AML-193 (cell line): ENCODE results near the gene MGAT1.
"Not testable (repeated sequence)": the region's sequence is repeated elsewhere in the genome, so short reads cannot be mapped to it uniquely, and the experiment has no call there.

ENCODE experiments used
- DNase-seq, 2 experiments: peaks; one replicate each; lab custom pipeline; 2025; lab: John Stamatoyannopoulos, UW

MGAT1 gene

DNA sequence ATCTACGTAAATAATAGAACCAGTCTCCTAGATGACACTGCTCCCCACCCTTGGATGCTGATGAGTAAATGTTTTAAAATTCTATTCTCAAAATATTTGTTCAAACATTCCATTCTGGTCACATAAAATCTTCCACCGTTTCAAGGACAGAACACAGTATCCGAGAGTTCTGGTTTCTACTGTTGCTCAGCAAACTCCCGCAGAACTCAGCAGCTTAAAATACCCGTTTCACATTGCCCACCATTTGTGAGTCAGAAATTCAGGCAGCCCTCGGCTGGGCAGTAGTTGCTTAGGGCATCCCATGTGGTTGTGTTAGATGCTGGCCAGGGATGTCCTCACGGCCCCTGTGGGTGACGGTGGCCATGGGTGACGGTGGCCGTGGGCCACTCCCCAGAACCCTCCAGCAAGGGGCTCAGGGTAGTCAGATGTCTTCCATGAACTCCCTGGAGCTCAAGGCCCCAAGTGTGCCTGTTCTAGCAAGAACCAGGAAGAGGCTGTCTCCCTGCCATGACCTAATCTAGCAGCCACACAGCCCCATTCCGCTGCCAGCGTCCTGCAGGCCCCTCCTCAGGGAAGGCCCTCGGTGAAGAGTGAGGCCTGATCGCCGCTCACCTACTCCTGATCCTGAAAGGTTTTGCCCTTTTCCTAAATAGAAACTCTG, 17.4 kb downstream of the MGAT1 start:
- no peak for DNase-seq

DNA sequence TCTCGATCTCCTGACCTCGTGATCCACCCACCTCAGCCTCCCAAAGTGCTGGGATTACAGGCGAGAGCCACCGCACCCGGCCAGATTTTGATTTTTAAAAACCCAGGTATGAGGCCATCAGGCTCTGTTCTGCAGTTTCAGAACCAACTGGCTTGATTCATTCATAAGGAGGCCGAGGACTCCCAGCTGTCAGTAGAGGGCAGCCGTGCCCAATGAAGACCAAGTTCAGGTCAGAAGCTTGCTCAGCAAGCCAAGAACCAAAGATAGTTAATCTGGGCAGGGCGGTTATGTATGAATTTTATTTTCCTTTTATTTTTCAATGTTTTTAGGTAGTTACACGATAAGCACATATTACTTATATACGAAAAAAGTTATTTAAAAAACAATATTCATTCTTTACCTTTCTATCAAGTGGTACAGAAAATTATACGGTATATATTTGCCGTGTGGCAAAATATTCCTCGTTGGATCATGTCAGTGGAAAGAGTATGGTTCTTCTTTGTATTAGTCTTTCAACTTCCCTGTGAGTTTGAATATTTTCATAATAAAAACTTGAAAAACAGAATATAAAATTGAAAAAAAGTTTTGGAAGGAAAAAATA, 18.0 kb downstream of the MGAT1 start:
- peak; percentile 44 to 45 for DNase-seq

GRCh38 chr5:180783340-180784052, 19.1 kb downstream of the MGAT1 start:
- no peak for DNase-seq

DNA sequence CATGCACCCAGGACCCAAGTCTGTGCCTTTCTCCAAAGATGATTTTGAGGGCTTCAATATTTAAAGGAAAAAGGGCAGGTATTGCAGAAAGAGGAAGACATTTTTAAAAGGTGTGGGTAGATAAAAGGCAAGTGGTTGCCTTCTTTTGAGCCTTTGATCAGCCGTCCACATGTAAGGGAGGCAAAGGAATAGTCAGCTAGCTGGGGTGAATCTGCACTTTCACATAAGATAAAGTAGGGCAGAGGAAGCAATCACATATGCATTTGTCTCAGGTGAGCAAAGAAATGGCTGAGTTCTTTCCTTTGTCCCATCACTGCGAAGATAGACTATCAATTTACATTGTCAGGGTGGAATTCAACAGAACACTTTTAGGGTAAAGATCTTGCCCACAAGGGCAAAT, 19.9 kb downstream of the MGAT1 start:
- DNase-seq = no peak

- not testable (repeated sequence) for DNase-seq
These were observed 20.7 kb downstream of the MGAT1 start for GRCh38 chr5:180781900-180782326.

- DNase-seq = no peak
These were observed 22.5 kb downstream of the MGAT1 start for GRCh38 chr5:180779985-180780610.

GRCh38 chr5:180777475-180777874, 25.1 kb downstream of the MGAT1 start:
- DNase-seq = no peak

DNA sequence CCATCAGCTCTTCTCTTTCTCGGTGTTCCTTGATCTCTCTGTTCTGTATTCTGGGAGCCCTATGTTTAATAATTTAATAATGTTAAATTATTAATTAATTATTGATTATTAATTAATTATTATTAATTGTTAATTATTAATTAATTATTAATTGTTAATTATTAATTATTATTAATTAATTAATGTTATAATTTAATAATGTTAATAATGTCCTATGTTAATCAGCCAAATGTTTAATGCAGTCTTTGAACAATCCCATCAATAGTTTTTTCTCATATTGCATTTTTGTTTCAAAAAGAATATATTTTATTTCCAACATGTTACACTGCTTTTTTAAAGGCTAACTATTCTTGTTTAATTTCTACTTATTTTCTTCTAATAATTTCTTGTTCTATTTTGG, 26.2 kb downstream of the MGAT1 start:
- DNase-seq = no peak

GRCh38 chr5:180775624-180776023, 27.0 kb downstream of the MGAT1 start:
- DNase-seq = no peak

GRCh38 chr5:180771839-180772238, 30.8 kb downstream of the MGAT1 start:
- DNase-seq = no peak

DNA sequence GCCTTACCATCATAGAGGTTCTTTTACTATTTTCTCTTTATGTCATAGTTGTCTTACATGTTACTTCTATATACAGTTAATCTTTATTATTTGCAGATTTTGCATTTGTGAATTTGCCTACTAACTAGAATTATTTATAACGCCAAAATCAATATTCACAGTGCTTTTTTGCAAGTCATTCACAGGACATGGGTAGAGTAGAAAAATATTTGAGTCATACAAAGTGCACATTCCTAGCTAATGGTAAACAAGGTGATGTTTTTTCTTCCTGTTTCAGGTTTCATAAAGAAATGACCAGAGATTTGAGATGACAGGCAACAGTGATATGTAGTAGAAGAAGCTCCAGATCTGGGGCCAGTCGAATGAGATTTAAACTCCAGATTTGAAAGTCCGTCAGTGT, 32.8 kb downstream of the MGAT1 start:
- DNase-seq = no peak

DNA sequence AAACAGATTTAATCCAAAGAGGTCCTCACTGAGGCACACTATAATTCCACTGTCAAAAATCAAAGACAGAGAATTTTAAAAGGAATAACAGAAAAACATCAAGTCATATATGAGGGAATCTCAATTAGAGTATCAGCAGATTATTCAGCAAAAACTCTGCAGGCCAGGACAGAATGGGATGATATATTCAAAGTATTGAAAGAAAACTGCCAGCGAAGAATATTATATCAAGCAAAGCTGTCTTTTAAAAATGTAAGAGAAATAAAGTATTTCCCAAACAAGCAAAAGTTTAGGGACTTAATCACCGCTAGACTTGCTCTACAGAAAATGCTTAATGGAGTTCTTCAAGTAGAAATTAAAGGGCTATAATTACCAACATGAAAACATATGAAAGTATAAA, 47.0 kb downstream of the MGAT1 start:
- no peak for DNase-seq

DNA sequence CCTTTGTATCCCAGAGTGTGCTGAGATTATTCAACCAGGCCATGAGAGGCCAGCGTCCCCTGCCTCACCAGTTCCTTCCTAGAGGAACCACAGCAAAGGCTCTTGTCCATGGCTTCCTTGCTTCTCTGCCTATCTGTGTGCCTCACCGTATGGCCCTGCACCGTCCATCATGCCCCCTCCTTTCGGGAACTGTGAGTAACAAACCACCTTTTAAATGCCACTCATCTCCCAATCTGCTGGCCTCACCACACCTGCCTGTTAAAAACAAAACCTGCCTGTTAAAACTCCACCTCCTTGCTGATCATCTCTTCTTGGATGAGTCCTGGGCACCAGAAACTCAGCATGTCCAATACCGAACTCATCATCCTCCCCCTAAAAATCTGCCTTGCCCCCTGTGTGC, 58.4 kb downstream of the MGAT1 start:
- no peak for DNase-seq

DNA sequence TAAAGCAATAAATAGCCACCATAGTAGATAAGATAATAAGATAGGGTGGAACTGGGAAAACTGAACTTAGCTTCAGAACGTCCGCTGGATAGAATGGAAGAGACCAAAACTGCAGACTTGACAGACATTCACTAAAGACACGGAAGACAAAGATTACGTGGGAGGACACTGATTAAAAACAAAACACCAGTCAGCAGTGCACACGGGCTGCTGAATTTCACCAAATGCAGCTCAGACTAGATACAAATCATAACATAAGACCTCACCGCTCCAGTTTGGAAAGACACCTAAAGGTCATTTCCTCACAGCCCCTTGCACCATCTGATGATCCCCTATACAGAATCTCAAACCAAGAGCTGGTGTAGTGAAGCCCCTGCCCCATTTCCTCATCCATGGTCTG, 59.9 kb downstream of the MGAT1 start:
- DNase-seq = no peak

- DNase-seq = not testable (repeated sequence)
These were observed 61.7 kb downstream of the MGAT1 start for GRCh38 chr5:180740953-180741352.

GRCh38 chr5:180739958-180740357, 62.6 kb downstream of the MGAT1 start, which contains the start of gene OR2Y1:
Gene OR2Y1 (minus strand): TSS chr5:180740058. CDS start chr5:180740058, 0 bp downstream.
- DNase-seq = no peak

GRCh38 chr5:180739271-180739670, 63.3 kb downstream of the MGAT1 start:
- no peak for DNase-seq

- DNase-seq = no peak
These were observed 66.1 kb downstream of the MGAT1 start for GRCh38 chr5:180736536-180736935.
